ENCODE measurements around the gene PARD3. TPM values are rescaled to one million over a fixed set of nuclear protein-coding genes. Genes with fewer than 3 reads are reported as not detected.

Gene PARD3
- total RNA-seq, 1 donor from 2014 or later, result 98.2 TPM

GRCh38 chr10:34256216-34256615 lies 558.9 kb downstream of the PARD3 start:
- TF ChIP-seq CTCF (IDR thresholded peaks at IDR 0.05; ENCODE audit: insufficient read depth, low read length, severe bottlenecking), result no peak
- no peaks in the 10 kb centered on the region for H3K27me3 ChIP-seq (ENCODE audit: control insufficient read depth, insufficient read depth, low read length)
- H3K4me3 ChIP-seq (ENCODE audit: low read depth, low read length), result no peak overlapping the region
- DNase-seq (ENCODE audit: low read depth) (no peak), FAIRE-seq (no peak)
- no peaks in the 10 kb centered on the region for H3K36me3 ChIP-seq (ENCODE audit: control insufficient read depth, insufficient read depth, low read length)

GRCh38 chr10:34255035-34255434 lies 560.1 kb downstream of the PARD3 start:
- DNase-seq (ENCODE audit: low read depth) (no peak), FAIRE-seq (no peak)
- TF ChIP-seq CTCF (IDR thresholded peaks at IDR 0.05; ENCODE audit: insufficient read depth, low read length, severe bottlenecking), result no peak
- Histone ChIP-seq H3K27me3 (ENCODE audit: control insufficient read depth, insufficient read depth, low read length) (no peaks in the 10 kb centered on the region), H3K4me3 (ENCODE audit: low read depth, low read length) (no peak overlapping the region), H3K36me3 (ENCODE audit: control insufficient read depth, insufficient read depth, low read length) (no peaks in the 10 kb centered on the region)

GRCh38 chr10:34254596-34254995 lies 560.5 kb downstream of the PARD3 start:
- Histone ChIP-seq H3K4me3 (ENCODE audit: low read depth, low read length) (no peak overlapping the region), H3K36me3 (ENCODE audit: control insufficient read depth, insufficient read depth, low read length) (no peaks in the 10 kb centered on the region), H3K27me3 (ENCODE audit: control insufficient read depth, insufficient read depth, low read length) (no peaks in the 10 kb centered on the region)
- FAIRE-seq (peak; percentile 28), DNase-seq (ENCODE audit: low read depth) (peak; percentile 94)
- TF ChIP-seq CTCF (IDR thresholded peaks at IDR 0.05; ENCODE audit: insufficient read depth, low read length, severe bottlenecking), result no peak

GRCh38 chr10:34252111-34252510 lies 563.0 kb downstream of the PARD3 start:
- DNase-seq (ENCODE audit: low read depth) (peak; percentile 17), FAIRE-seq (no peak)
- Histone ChIP-seq H3K4me3 (ENCODE audit: low read depth, low read length) (no peak overlapping the region), H3K27me3 (ENCODE audit: control insufficient read depth, insufficient read depth, low read length) (no peaks in the 10 kb centered on the region), H3K36me3 (ENCODE audit: control insufficient read depth, insufficient read depth, low read length) (no peaks in the 10 kb centered on the region)
- TF ChIP-seq CTCF (IDR thresholded peaks at IDR 0.05; ENCODE audit: insufficient read depth, low read length, severe bottlenecking), result no peak

- FAIRE-seq (no peak), DNase-seq (ENCODE audit: low read depth) (no peak)
- H3K27me3 ChIP-seq (ENCODE audit: control insufficient read depth, insufficient read depth, low read length), result no peaks in the 10 kb centered on the region
- no peaks in the 10 kb centered on the region for H3K36me3 ChIP-seq (ENCODE audit: control insufficient read depth, insufficient read depth, low read length)
- H3K4me3 ChIP-seq (ENCODE audit: low read depth, low read length), result no peak overlapping the region
- TF ChIP-seq CTCF (IDR thresholded peaks at IDR 0.05; ENCODE audit: insufficient read depth, low read length, severe bottlenecking), result no peak
Observed at GRCh38 chr10:34251177-34251576, 563.9 kb downstream of the PARD3 start.

GRCh38 chr10:34250722-34251121 lies 564.4 kb downstream of the PARD3 start:
- no peak for FAIRE-seq
- DNase-seq (ENCODE audit: low read depth), result no peak
- TF ChIP-seq CTCF (IDR thresholded peaks at IDR 0.05; ENCODE audit: insufficient read depth, low read length, severe bottlenecking), result no peak
- Histone ChIP-seq H3K27me3 (ENCODE audit: control insufficient read depth, insufficient read depth, low read length) (no peaks in the 10 kb centered on the region), H3K36me3 (ENCODE audit: control insufficient read depth, insufficient read depth, low read length) (no peaks in the 10 kb centered on the region), H3K4me3 (ENCODE audit: low read depth, low read length) (no peak overlapping the region)
